K562 (cell line): Measurements from ENCODE around the gene MON1A. TPM values are rescaled to one million over a fixed set of nuclear protein-coding genes. Genes with fewer than 3 reads are reported as not detected.

Experiments
- ATAC-seq: fragments of 200-7000 bp; cut with Tn5 transposase; 3 replicates; pipeline ENCODE4 v1.9.1; 2020; ENCODE audit warnings: moderate library complexity
- BruUV-seq: library from RNA; stranded (reverse); fragments of 400-500 nt; replicated peaks from 2 replicates; lab custom pipeline; 2021; lab: Mats Ljungman, UMichigan
- CTCF ChIA-PET: fragments of 300-600 bp; formaldehyde crosslinking; extraction: SDS; loops from one replicate; lab custom pipeline; 2021; ENCODE audit warnings: low intra/inter-chr PET ratio; lab: Yijun Ruan, JAX
- POLR2A ChIA-PET: fragments of 300-600, 350-650 bp; sonication (Branson Sonifier 250); formaldehyde crosslinking; extraction: SDS; loops from one replicate; lab custom pipeline; 2021; ENCODE audit warnings: antibody characterized with exemption, inconsistent platforms; lab: Yijun Ruan, JAX
- DNase-seq, 4 experiments: peaks; one replicate each; pipeline versions ENCODE4 v3.0.0 to v3.0.0-alpha.2; 2011 to 2018; ENCODE audit warnings: low spot score in 3 of 4, mixed read lengths in 3 of 4; ENCODE audit errors: extremely low read depth in 1 of 4
- FAIRE-seq: peaks from 2 replicates; lab custom pipeline; 2011; peaks lifted over from hg19 to GRCh38; lab: Jason Lieb, UNC
- H2AFZ ChIP-seq: 2 replicates; pipeline ENCODE4 v1.6.0; 2011; ENCODE audit warnings: low read depth, low read length, control low read depth, inconsistent platforms
- H3K27ac ChIP-seq: fragments of 200-600 bp; 3 replicates; pipeline ENCODE4 v1.8.0; 2011; ENCODE audit warnings: low read depth, mild to moderate bottlenecking, control low read depth, inconsistent platforms, low read length, moderate library complexity, mixed read lengths; ENCODE audit errors: extremely low read depth
- H3K27me3 ChIP-seq, 2 experiments: fragments of 300-600 bp in 1 of 2; 2 replicates in 1 of 2; 3 replicates in 1 of 2; pipeline versions ENCODE4 v1.6.0 to v1.8.0; 2011; ENCODE audit warnings: inconsistent platforms in 2 of 2, low read length in 2 of 2, mild to moderate bottlenecking in 1 of 2, mixed read lengths in 1 of 2, moderate library complexity in 1 of 2; ENCODE audit not compliant: control insufficient read depth in 2 of 2, insufficient read depth in 2 of 2
- H3K36me3 ChIP-seq: fragments of 300-600 bp; 3 replicates; pipeline ENCODE4 v1.8.0; 2011; ENCODE audit warnings: mild to moderate bottlenecking, low read length, inconsistent platforms; ENCODE audit not compliant: control insufficient read depth, insufficient read depth
- H3K4me1 ChIP-seq, 2 experiments: fragments of 200-600 bp in 1 of 2; replicated peaks in 1 of 2; 2 replicates in 1 of 2; 3 replicates in 1 of 2; pipeline versions ENCODE4 v1.5.1 to v1.8.0; 2011; ENCODE audit warnings: inconsistent platforms in 2 of 2, low read length in 2 of 2, mild to moderate bottlenecking in 1 of 2, mixed read lengths in 1 of 2, moderate library complexity in 1 of 2; ENCODE audit not compliant: control insufficient read depth in 2 of 2, insufficient read depth in 2 of 2
- H3K4me2 ChIP-seq: 2 replicates; pipeline ENCODE4 v1.6.1; 2011; ENCODE audit warnings: low read length, control low read depth, inconsistent platforms, mixed read lengths; ENCODE audit not compliant: insufficient read depth
- H3K4me3 ChIP-seq: fragments of 200-600 bp; sonication (generic), shearing (Covaris generic); 2 replicates; pipeline ENCODE4 v1.5.1; 2016; ENCODE audit warnings: control low read depth, inconsistent platforms
- H3K79me2 ChIP-seq: fragments of 200-600 bp; 3 replicates; pipeline ENCODE4 v1.8.0; 2011; ENCODE audit warnings: low read length, inconsistent platforms; ENCODE audit not compliant: control insufficient read depth, insufficient read depth
- H3K9ac ChIP-seq, 2 experiments: 2 replicates each; pipeline versions ENCODE4 v1.6.0 to v1.6.1; 2011; ENCODE audit warnings: low read depth in 2 of 2, low read length in 2 of 2, control low read depth in 1 of 2, inconsistent platforms in 1 of 2, mild to moderate bottlenecking in 1 of 2, mixed read lengths in 1 of 2; ENCODE audit not compliant: insufficient read depth in 1 of 2
- H3K9me1 ChIP-seq: one replicate; pipeline ENCODE4 v1.6.0; 2011; ENCODE audit warnings: inconsistent platforms, mild to moderate bottlenecking, low read length, moderate library complexity; ENCODE audit not compliant: control insufficient read depth, insufficient read depth
- H3K9me3 ChIP-seq: replicated peaks from 2 replicates; pipeline ENCODE4 v1.5.1; 2011; ENCODE audit warnings: low read depth, low read length, inconsistent platforms; ENCODE audit not compliant: control insufficient read depth, insufficient read depth
- H4K20me1 ChIP-seq: replicated peaks from 2 replicates; pipeline ENCODE4 v1.6.1; 2011; ENCODE audit warnings: low read length, inconsistent platforms, mixed read lengths; ENCODE audit not compliant: control insufficient read depth, insufficient read depth
- C11orf30 ChIP-seq: fragments of 450-650 bp; IDR thresholded peaks from 2 replicates; pipeline ENCODE4 v1.6.1; 2016; ENCODE audit warnings: low read depth, mild to moderate bottlenecking
- CCAR2 ChIP-seq: fragments of 200-400 bp; formaldehyde crosslinking; IDR thresholded peaks from 2 replicates; pipeline ENCODE4 v1.6.1; 2017; ENCODE audit warnings: mild to moderate bottlenecking, low read depth, low read length
- GTF2B ChIP-seq: IDR thresholded peaks from 2 replicates; pipeline ENCODE4 v1.6.1; 2011; ENCODE audit not compliant: insufficient read length; ENCODE audit errors: extremely low read depth
- MAFG ChIP-seq: fragments of 450-650 bp; conservative IDR thresholded peaks from 2 replicates; pipeline ENCODE4 v1.6.1; 2016; ENCODE audit warnings: missing genetic modification characterization, missing compliant biosample characterization
- MAFK ChIP-seq: IDR thresholded peaks from 2 replicates; pipeline ENCODE4 v1.6.1; 2011; ENCODE audit warnings: low read length, improper control_type of control experiment
- NFIX ChIP-seq: fragments of 250-450 bp; sonication (Bioruptor Pico); IDR thresholded peaks from 2 replicates; pipeline ENCODE4 v1.4.0; 2020; ENCODE audit warnings: low read depth, mild to moderate bottlenecking, moderate library complexity
- NRF1 ChIP-seq, 2 experiments: fragments of 450-650 bp; IDR thresholded peaks in 1 of 2; conservative IDR thresholded peaks in 1 of 2; 2 replicates each; pipeline ENCODE4 v1.6.1; 2014; ENCODE audit warnings: mild to moderate bottlenecking in 2 of 2
- RBM39 ChIP-seq: fragments of 200-400 bp; formaldehyde crosslinking; optimal IDR thresholded peaks from 2 replicates; pipeline ENCODE3; 2018; ENCODE audit warnings: low read depth, low read length
- SETDB1 ChIP-seq: IDR thresholded peaks from one replicate; pipeline ENCODE4 v1.6.1; 2012; ENCODE audit warnings: low read length, control low read depth, inconsistent platforms
- THRAP3 ChIP-seq: fragments of 450-650 bp; IDR thresholded peaks from 2 replicates; pipeline ENCODE4 v1.6.1; 2016; ENCODE audit warnings: mild to moderate bottlenecking, inconsistent platforms, borderline replicate concordance
- TRIM28 ChIP-seq: fragments of 450-650 bp; IDR thresholded peaks from 2 replicates; pipeline ENCODE4 v1.6.1; 2017
- ZNF316 ChIP-seq: fragments of 450-650 bp; IDR thresholded peaks from 2 replicates; pipeline ENCODE4 v1.6.1; 2016
- ZNF408 ChIP-seq: fragments of 250-450 bp; sonication (Bioruptor Pico); IDR thresholded peaks from 2 replicates; pipeline ENCODE4 v1.4.0; 2020; ENCODE audit warnings: low read depth, mild to moderate bottlenecking, moderate library complexity
- WGBS: fragments of 100-300 bp; shearing (Covaris generic); methylation state at CpG from one replicate; pipeline ENCODE4 v1.1.6; 2016; ENCODE audit warnings: low coverage, mixed read lengths; ENCODE audit not compliant: insufficient coverage; ENCODE audit errors: missing lambda C conversion rate; 5-methylcytosine and 5-hydroxymethylcytosine counted together
- in situ Hi-C: fragments of 300-500 bp; cut with MboI; formaldehyde crosslinking; loops from 4 replicates; pipeline ENCODE4 v1.15.0; 2018; ENCODE audit warnings: inconsistent platforms, mixed read lengths
- intact Hi-C: fragments of 100-400 bp; cut with micrococcal nuclease; formaldehyde crosslinking; loops from 2 replicates; pipeline ENCODE4 v1.14.2; 2022
- polyA plus RNA-seq, 8 experiments: library from polyadenylated mRNA; depleted of rRNA in 4 of 8; stranded (reverse) in 5 of 8; unstranded in 3 of 8; fragments of >200 nt; fragmentation: Nextera tagmentation in 2 of 8; fragmentation: Illumina TruSeq in 1 of 8; extraction: Ambion mirVana in 2 of 8; extraction: Trizol in 1 of 8; gene quantifications; 2 replicates each; pipeline versions ENCODE4 v1.2.1 to v1.2.3, GENCODE V29; 2011 to 2014; ENCODE audit warnings: inconsistent platforms in 1 of 8, missing spikeins in 1 of 8
- total RNA-seq, 7 experiments: library from RNA; depleted of rRNA in 6 of 7; stranded (reverse); fragments of >200 nt in 6 of 7; fragmentation: Illumina TruSeq in 2 of 7; extraction: Trizol in 2 of 7; gene quantifications; 2 replicates each; pipeline versions ENCODE4 v1.2.1 to v1.2.3, GENCODE V29; 2011 to 2021; ENCODE audit warnings: low replicate concordance in 1 of 7

Gene MON1A
- total and polyA plus RNA-seq, 9 of the 15 experiments (the other 6 are each of a cell fraction or from before 2014, with no cell fraction given): 1.1 to 13.8 (median 6.8) TPM

- peaks cover 0 to 12% of the 10 kb centered on the region in 2 experiments; a peak in 2 of 5 replicates for H3K4me1 ChIP-seq
- POLR2A ChIA-PET: interaction anchor here (0.7 kb wide), 2 partner anchors 11 to 17 kb away, joined by 3 to 4 read pairs; no protein-coding TSS in a partner anchor
- 2% methylated on average over 5 of the region's 5 CpGs for WGBS
These were observed 65.1 kb downstream of the MON1A start for GRCh38 chr3:49864505-49864904.

More at GRCh38 chr3:49864505-49864904, 65.1 kb downstream of the MON1A start:
- peaks cover 6% of the 10 kb centered on the region; the same call in 1 of the 2 replicates for H4K20me1 ChIP-seq
- no peaks in the 10 kb centered on the region for H3K9me1 ChIP-seq
- H3K27me3 ChIP-seq: peaks cover 6 to 39% of the 10 kb centered on the region in 2 experiments; a peak in 4 of 5 replicates
- no peak for FAIRE-seq
- ATAC-seq: no peak
- no peak for DNase-seq
- H3K4me2 ChIP-seq: no peak overlapping the region
- H3K27ac ChIP-seq: no peak overlapping the region
- BruUV-seq: no TSS peak
- no peak overlapping the region for H2AFZ ChIP-seq
- H3K79me2 ChIP-seq: no peaks in the 10 kb centered on the region
- H3K9ac ChIP-seq: no peak overlapping the region; a peak in 1 of 4 replicates
- intact Hi-C loops: no loop called here
- no peaks in the 10 kb centered on the region for H3K36me3 ChIP-seq
- CTCF ChIA-PET: no interaction called here
- TF ChIP-seq RBM39 (no peak), GTF2B (no peak), NFIX (CRISPR knock-in tag) (no peak), TRIM28 (no peak), NRF1 (conservative IDR thresholded peaks at IDR 0.05 in 1 of 2, IDR thresholded peaks at IDR 0.05 in 1 of 2) (peak in 1 of 2 experiments; percentile 18; a peak in 1 of 4 replicates), MAFK (peak; percentile 37), SETDB1 (no peak), CCAR2 (no peak), C11orf30 (peak; percentile 64), THRAP3 (no peak), ZNF316 (peak; percentile 73), MAFG (tag) (peak; percentile 43; the same call in 1 of the 2 replicates), ZNF408 (CRISPR knock-in tag) (no peak)
- H3K9me3 ChIP-seq: no peaks in the 10 kb centered on the region
- in situ Hi-C loops: no loop called here
- no peak overlapping the region for H3K4me3 ChIP-seq
